Measurements from ENCODE around the gene DGKA. TPM values are rescaled to one million over a fixed set of nuclear protein-coding genes. Genes with fewer than 3 reads are reported as not detected.

DGKA gene
- polyA plus RNA-seq, 1 of the 3 experiments (the other 2 are of a cell fraction): 75.9 TPM

- TF ChIP-seq USF2 (IDR thresholded peaks at IDR 0.05; ENCODE audit: borderline replicate concordance, low read depth, low read length) (no peak), RFX5 (IDR thresholded peaks at IDR 0.05; ENCODE audit: low read length) (no peak), FOXM1 (IDR thresholded peaks at IDR 0.05; ENCODE audit: low read depth) (no peak), CHD2 (IDR thresholded peaks at IDR 0.05; ENCODE audit: low read length, partially characterized antibody) (no peak), USF1 (IDR thresholded peaks at IDR 0.05; ENCODE audit: borderline replicate concordance, low read depth) (no peak), SIN3A (IDR thresholded peaks at IDR 0.05; ENCODE audit: borderline replicate concordance, low read depth, low read length) (no peak)
These were observed 24.4 kb downstream of the DGKA start (continued) for GRCh38 chr12:55955344-55955743.

GRCh38 chr12:55955800-55956508, 25.0 kb downstream of the DGKA start:
- Histone ChIP-seq H2AFZ (ENCODE audit: low read depth) (no peak overlapping the region), H3K9me2 (no peaks in the 10 kb centered on the region), H3K27me3 (ENCODE audit: insufficient read depth) (no peaks in the 10 kb centered on the region), H3K36me3 (replicated peaks in 1 of 2; ENCODE audit: control insufficient read depth in 1 of 2, insufficient read depth in 2 of 2, low read length in 1 of 2) (peaks cover 4 to 13% of the 10 kb centered on the region in 2 experiments), H4K20me1 (ENCODE audit: insufficient read depth) (no peaks in the 10 kb centered on the region), H3K9ac (no peak overlapping the region), H3K4me2 (no peak overlapping the region), H3K4me3 (ENCODE audit: low read depth in 2 of 2, low read length in 1 of 2) (no peak overlapping the region), H3K4me1 (ENCODE audit: control insufficient read depth in 1 of 2, insufficient read depth in 2 of 2, low read depth in 1 of 2, low read length in 1 of 2) (peaks cover 0 to 15% of the 10 kb centered on the region in 2 experiments; a peak in 1 of 4 replicates), H3F3A (replicated peaks; ENCODE audit: insufficient read depth) (peaks cover 17% of the 10 kb centered on the region), H3K79me2 (ENCODE audit: insufficient read depth) (no peaks in the 10 kb centered on the region), H3K27ac (ENCODE audit: low read depth in 2 of 2, low read length in 1 of 2) (peak overlapping the region in 1 of 2 experiments; percentile 27; a peak in 1 of 4 replicates), H3K9me3 (no peaks in the 10 kb centered on the region)
- ChIA-PET POLR2A (no interaction called here), CTCF (interaction anchor here (1.0 to 2.4 kb wide), 5 partner anchors 12 to 40 kb away, joined by 3 to 12 read pairs (median 5); partner anchors contain the start of gene DGKA)
- WGBS (ENCODE audit: low lambda C conversion rate): 95% methylated on average over 6 of the region's 6 CpGs
- DNase-seq: peak; percentile 41
- TF ChIP-seq GABPA (IDR thresholded peaks at IDR 0.05; ENCODE audit: low read depth): no peak
- no peak for TF ChIP-seq NRF1 (IDR thresholded peaks at IDR 0.05; ENCODE audit: low read depth, low read length)
- TF ChIP-seq EP300 (IDR thresholded peaks at IDR 0.05; ENCODE audit: borderline replicate concordance in 1 of 2, low read depth in 1 of 2, low read length in 1 of 2): no peak
- no peak for TF ChIP-seq MEF2A (IDR thresholded peaks at IDR 0.05; ENCODE audit: borderline replicate concordance, low read depth)
- no peak for TF ChIP-seq IRF3 (IDR thresholded peaks at IDR 0.05; ENCODE audit: low read depth, low read length)
- TF ChIP-seq TEAD4 (IDR thresholded peaks at IDR 0.05; ENCODE audit: borderline replicate concordance, insufficient read depth): no peak
- peak; percentile 77 for TF ChIP-seq JUND (IDR thresholded peaks at IDR 0.05)
- TF ChIP-seq CTCF (IDR thresholded peaks at IDR 0.05): peak; percentile 66
- TF ChIP-seq TAF1 (IDR thresholded peaks at IDR 0.05; ENCODE audit: borderline replicate concordance, low read depth, low read length): no peak
- TF ChIP-seq USF1 (IDR thresholded peaks at IDR 0.05; ENCODE audit: borderline replicate concordance, low read depth): no peak
- peak; percentile 86 for TF ChIP-seq FOSL2 (IDR thresholded peaks at IDR 0.05; ENCODE audit: borderline replicate concordance, low read depth)
- no peak for TF ChIP-seq EZH2phosphoT487 (IDR thresholded peaks at IDR 0.05; ENCODE audit: borderline replicate concordance, low read depth)
- TF ChIP-seq ZBTB33 (IDR thresholded peaks at IDR 0.05; ENCODE audit: borderline replicate concordance, low read depth): no peak
- no peak for TF ChIP-seq RAD21 (IDR thresholded peaks at IDR 0.05; ENCODE audit: low read length)
- TF ChIP-seq TCF12 (IDR thresholded peaks at IDR 0.05): peak; percentile 14; the same call in 1 of the 2 replicates
